ENCODE data around the gene ITFG2.

DNA sequence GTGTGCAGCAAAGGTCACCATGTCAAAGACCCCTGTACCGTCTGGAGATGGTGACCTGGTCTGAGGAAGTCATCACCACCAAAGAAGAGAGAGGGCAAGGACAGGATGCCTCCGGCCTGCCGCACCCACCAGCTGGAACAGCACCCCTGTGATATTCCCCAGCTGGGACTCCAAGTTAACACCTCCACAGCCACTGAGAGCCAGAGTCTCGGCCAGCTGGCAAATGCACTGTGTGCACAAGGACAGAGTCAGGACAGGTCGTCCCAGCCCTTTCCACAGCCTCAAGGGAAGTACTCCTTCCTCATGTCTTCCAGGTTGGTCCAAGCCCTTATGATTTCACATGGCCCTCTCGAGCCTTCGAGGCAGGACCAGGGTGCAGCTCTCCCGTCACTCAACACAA is 37.0 kb upstream of the ITFG2 start:
- TF ChIP-seq CEBPB (IDR thresholded peaks at IDR 0.05), result no peak
- TF ChIP-seq FOXM1 (IDR thresholded peaks at IDR 0.05; ENCODE audit: borderline replicate concordance, low read depth), result no peak
- TF ChIP-seq, protein P1, sequence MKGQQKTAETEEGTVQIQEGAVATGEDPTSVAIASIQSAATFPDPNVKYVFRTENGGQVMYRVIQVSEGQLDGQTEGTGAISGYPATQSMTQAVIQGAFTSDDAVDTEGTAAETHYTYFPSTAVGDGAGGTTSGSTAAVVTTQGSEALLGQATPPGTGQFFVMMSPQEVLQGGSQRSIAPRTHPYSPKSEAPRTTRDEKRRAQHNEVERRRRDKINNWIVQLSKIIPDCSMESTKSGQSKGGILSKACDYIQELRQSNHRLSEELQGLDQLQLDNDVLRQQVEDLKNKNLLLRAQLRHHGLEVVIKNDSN (IDR thresholded peaks at IDR 0.05), result no peak
- TF ChIP-seq RAD21 (IDR thresholded peaks at IDR 0.05; ENCODE audit: low read depth), result no peak
- TF ChIP-seq CREB1 (IDR thresholded peaks at IDR 0.05; ENCODE audit: low read depth), result no peak
- TF ChIP-seq, protein P2, sequence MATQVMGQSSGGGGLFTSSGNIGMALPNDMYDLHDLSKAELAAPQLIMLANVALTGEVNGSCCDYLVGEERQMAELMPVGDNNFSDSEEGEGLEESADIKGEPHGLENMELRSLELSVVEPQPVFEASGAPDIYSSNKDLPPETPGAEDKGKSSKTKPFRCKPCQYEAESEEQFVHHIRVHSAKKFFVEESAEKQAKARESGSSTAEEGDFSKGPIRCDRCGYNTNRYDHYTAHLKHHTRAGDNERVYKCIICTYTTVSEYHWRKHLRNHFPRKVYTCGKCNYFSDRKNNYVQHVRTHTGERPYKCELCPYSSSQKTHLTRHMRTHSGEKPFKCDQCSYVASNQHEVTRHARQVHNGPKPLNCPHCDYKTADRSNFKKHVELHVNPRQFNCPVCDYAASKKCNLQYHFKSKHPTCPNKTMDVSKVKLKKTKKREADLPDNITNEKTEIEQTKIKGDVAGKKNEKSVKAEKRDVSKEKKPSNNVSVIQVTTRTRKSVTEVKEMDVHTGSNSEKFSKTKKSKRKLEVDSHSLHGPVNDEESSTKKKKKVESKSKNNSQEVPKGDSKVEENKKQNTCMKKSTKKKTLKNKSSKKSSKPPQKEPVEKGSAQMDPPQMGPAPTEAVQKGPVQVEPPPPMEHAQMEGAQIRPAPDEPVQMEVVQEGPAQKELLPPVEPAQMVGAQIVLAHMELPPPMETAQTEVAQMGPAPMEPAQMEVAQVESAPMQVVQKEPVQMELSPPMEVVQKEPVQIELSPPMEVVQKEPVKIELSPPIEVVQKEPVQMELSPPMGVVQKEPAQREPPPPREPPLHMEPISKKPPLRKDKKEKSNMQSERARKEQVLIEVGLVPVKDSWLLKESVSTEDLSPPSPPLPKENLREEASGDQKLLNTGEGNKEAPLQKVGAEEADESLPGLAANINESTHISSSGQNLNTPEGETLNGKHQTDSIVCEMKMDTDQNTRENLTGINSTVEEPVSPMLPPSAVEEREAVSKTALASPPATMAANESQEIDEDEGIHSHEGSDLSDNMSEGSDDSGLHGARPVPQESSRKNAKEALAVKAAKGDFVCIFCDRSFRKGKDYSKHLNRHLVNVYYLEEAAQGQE (IDR thresholded peaks at IDR 0.05; ENCODE audit: low read depth), result no peak
- no peak for TF ChIP-seq EP300 (IDR thresholded peaks at IDR 0.05; ENCODE audit: borderline replicate concordance)
- TF ChIP-seq YY1 (IDR thresholded peaks at IDR 0.05; ENCODE audit: low read depth), result no peak
- TF ChIP-seq EGR1 (IDR thresholded peaks at IDR 0.05), result no peak
- TF ChIP-seq, protein P3, sequence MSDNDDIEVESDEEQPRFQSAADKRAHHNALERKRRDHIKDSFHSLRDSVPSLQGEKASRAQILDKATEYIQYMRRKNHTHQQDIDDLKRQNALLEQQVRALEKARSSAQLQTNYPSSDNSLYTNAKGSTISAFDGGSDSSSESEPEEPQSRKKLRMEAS (IDR thresholded peaks at IDR 0.05), result no peak
